Measurements from ENCODE around the gene C1orf56. TPM values are rescaled to one million over a fixed set of nuclear protein-coding genes. Genes with fewer than 3 reads are reported as not detected.

Gene C1orf56
- total RNA-seq: 1 to 10 TPM; 1.6 to 3.3 (median 1.9) TPM
- total RNA-seq (2013): 3.0 TPM

GRCh38 chr1:151047591-151047924 lies at the start of gene C1orf56:
TSS of gene C1orf56 (plus strand) at chr1:151047751. CDS start at chr1:151047848, 97 bp downstream.
- 0% methylated on average over 29 of the region's 29 CpGs for WGBS (ENCODE audit: insufficient coverage)

GRCh38 chr1:150997949-150998348 lies 49.6 kb upstream of the C1orf56 start:
- Histone ChIP-seq H3K4me3 (ENCODE audit: low read length) (no peak overlapping the region), H3K27ac (ENCODE audit: low read length) (no peak overlapping the region), H3K4me1 (ENCODE audit: control insufficient read depth, insufficient read depth, low read length) (peaks cover 13% of the 10 kb centered on the region), H3K36me3 (ENCODE audit: control insufficient read depth, insufficient read depth, low read length) (peaks cover 12% of the 10 kb centered on the region), H3K9me3 (ENCODE audit: control insufficient read depth, insufficient read depth, low read length) (no peaks in the 10 kb centered on the region), H3K27me3 (ENCODE audit: control insufficient read depth, insufficient read depth, low read length) (no peaks in the 10 kb centered on the region)
- H3K4me1 Mint-ChIP-seq: peaks cover 6 to 12% of the 10 kb centered on the region in 2 donors
- no peak for TF ChIP-seq CTCF (IDR thresholded peaks at IDR 0.05)
- no peaks in the 10 kb centered on the region for H3K36me3 Mint-ChIP-seq
- no peaks in the 10 kb centered on the region for H3K9me3 Mint-ChIP-seq
- H3K27me3 Mint-ChIP-seq (ENCODE audit: low read depth in 2 of 2): no peaks in the 10 kb centered on the region
- ATAC-seq: no peak
- DNase-seq: no peak
- intact Hi-C loops (cut with micrococcal nuclease): loop anchor here (2.0 to 5.0 kb wide), 2 partner anchors 19 to 741 kb away; partner anchors contain the start of gene CA14
- no peak overlapping the region for H3K4me3 Mint-ChIP-seq
- WGBS (ENCODE audit: insufficient coverage): 90% methylated on average over 4 of the region's 5 CpGs
- no peak overlapping the region for H3K27ac Mint-ChIP-seq

More at GRCh38 chr1:151047591-151047924, at the start of gene C1orf56:
- DNase-seq (peak; percentile 49 to 79), ATAC-seq (peak; percentile 53 to 66 (median 56))
- Mint-ChIP-seq H3K27me3 (ENCODE audit: low read depth in 2 of 2) (no peaks in the 10 kb centered on the region), H3K4me1 (peaks cover 52 to 54% of the 10 kb centered on the region in 2 donors), H3K4me3 (peak within 1 kb of the TSS; percentile 96), H3K36me3 (peaks cover 8% of the 10 kb centered on the region), H3K27ac (peak within 1 kb of the TSS; percentile 98 to 99), H3K9me3 (no peaks in the 10 kb centered on the region)
- Histone ChIP-seq H3K9me3 (ENCODE audit: control insufficient read depth, insufficient read depth, low read length) (no peaks in the 10 kb centered on the region), H3K4me3 (ENCODE audit: low read length) (peak within 1 kb of the TSS; percentile 93), H3K27me3 (ENCODE audit: control insufficient read depth, insufficient read depth, low read length) (no peaks in the 10 kb centered on the region), H3K27ac (ENCODE audit: low read length) (peak within 1 kb of the TSS; percentile 87), H3K36me3 (ENCODE audit: control insufficient read depth, insufficient read depth, low read length) (peaks cover 18% of the 10 kb centered on the region), H3K4me1 (ENCODE audit: control insufficient read depth, insufficient read depth, low read length) (peaks cover 25% of the 10 kb centered on the region)
- intact Hi-C loops (cut with micrococcal nuclease): no loop called here
- no peak for TF ChIP-seq CTCF (IDR thresholded peaks at IDR 0.05)

GRCh38 chr1:150999051-150999674 lies 48.4 kb upstream of the C1orf56 start:
- Mint-ChIP-seq H3K27me3 (ENCODE audit: low read depth in 2 of 2) (no peaks in the 10 kb centered on the region), H3K27ac (peak overlapping the region in 1 of 2 donors; percentile 38), H3K4me3 (no peak overlapping the region), H3K36me3 (no peaks in the 10 kb centered on the region), H3K9me3 (no peaks in the 10 kb centered on the region), H3K4me1 (peaks cover 6 to 16% of the 10 kb centered on the region in 2 donors)
- Histone ChIP-seq H3K27ac (ENCODE audit: low read length) (no peak overlapping the region), H3K9me3 (ENCODE audit: control insufficient read depth, insufficient read depth, low read length) (no peaks in the 10 kb centered on the region), H3K4me3 (ENCODE audit: low read length) (no peak overlapping the region), H3K4me1 (ENCODE audit: control insufficient read depth, insufficient read depth, low read length) (peaks cover 22% of the 10 kb centered on the region), H3K27me3 (ENCODE audit: control insufficient read depth, insufficient read depth, low read length) (no peaks in the 10 kb centered on the region), H3K36me3 (ENCODE audit: control insufficient read depth, insufficient read depth, low read length) (peaks cover 12% of the 10 kb centered on the region)
- WGBS (ENCODE audit: insufficient coverage): 36% methylated on average over 17 of the region's 17 CpGs
- TF ChIP-seq CTCF (IDR thresholded peaks at IDR 0.05): no peak
- ATAC-seq (peak in 2 of 3 donors; percentile 59 to 77), DNase-seq (no peak)
- intact Hi-C loops (cut with micrococcal nuclease): loop anchor here (5.0 kb wide), 1 partner anchor 742 kb away; the partner anchor contains the start of gene CA14
